ENCODE measurements around the gene RASSF3. TPM values are rescaled to one million over a fixed set of nuclear protein-coding genes. Genes with fewer than 3 reads are reported as not detected.
"Not testable (repeated sequence)": the region's sequence is repeated elsewhere in the genome, so short reads cannot be mapped to it uniquely, and the experiment has no call there.

The RASSF3 gene
- total and polyA plus RNA-seq, 2 experiments from 2014 or later: 4.8 to 23.6 TPM

- peaks cover 22% of the 10 kb centered on the region for H3K4me1 ChIP-seq (ENCODE audit: low read depth)
- TF ChIP-seq, protein P1, sequence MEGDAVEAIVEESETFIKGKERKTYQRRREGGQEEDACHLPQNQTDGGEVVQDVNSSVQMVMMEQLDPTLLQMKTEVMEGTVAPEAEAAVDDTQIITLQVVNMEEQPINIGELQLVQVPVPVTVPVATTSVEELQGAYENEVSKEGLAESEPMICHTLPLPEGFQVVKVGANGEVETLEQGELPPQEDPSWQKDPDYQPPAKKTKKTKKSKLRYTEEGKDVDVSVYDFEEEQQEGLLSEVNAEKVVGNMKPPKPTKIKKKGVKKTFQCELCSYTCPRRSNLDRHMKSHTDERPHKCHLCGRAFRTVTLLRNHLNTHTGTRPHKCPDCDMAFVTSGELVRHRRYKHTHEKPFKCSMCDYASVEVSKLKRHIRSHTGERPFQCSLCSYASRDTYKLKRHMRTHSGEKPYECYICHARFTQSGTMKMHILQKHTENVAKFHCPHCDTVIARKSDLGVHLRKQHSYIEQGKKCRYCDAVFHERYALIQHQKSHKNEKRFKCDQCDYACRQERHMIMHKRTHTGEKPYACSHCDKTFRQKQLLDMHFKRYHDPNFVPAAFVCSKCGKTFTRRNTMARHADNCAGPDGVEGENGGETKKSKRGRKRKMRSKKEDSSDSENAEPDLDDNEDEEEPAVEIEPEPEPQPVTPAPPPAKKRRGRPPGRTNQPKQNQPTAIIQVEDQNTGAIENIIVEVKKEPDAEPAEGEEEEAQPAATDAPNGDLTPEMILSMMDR (IDR thresholded peaks at IDR 0.05; ENCODE audit: low read depth, low read length): no peak
- no peak overlapping the region for H3K4me3 ChIP-seq
- H3K9me3 ChIP-seq (ENCODE audit: low read depth): no peaks in the 10 kb centered on the region
- no peaks in the 10 kb centered on the region for H3K27me3 ChIP-seq
- DNase-seq (ENCODE audit: low read depth in 1 of 2, low spot score in 1 of 2): no peak
- peak overlapping the region; percentile 73 for H3K27ac ChIP-seq
- H3K36me3 ChIP-seq: peaks cover 17% of the 10 kb centered on the region
Observed at GRCh38 chr12:64688715-64689114, 78.4 kb downstream of the RASSF3 start.

GRCh38 chr12:64690236-64690635, 79.9 kb downstream of the RASSF3 start:
- H3K36me3 ChIP-seq: peaks cover 12% of the 10 kb centered on the region
- not testable (repeated sequence) for H3K27ac ChIP-seq, H3K27me3 ChIP-seq

DNA sequence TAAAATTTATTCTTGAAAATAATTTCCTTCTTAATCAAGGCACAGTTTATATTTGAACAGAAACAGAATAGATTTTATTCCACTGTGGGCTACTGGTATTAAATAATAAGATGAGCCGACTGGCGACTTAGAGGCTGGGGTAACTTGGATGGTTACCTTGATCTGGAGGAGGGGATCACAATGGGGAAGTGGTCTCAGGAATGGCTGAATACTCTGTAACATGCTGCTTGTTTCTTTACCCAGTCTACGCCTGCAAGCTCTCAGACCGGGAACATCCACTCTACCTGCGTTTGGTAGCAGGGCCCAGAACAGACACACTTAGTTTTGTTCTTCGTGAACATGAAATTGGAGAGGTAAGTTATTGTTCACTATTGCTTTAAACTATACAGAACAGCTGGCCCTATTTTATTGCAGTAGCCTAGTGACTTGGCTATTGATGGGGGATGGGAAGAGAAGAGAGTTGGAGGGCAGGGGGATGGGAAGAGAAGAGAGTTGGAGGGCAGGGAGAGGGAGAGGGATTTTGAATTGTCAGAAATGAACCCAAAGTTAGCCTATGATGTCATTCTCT, 81.0 kb downstream of the RASSF3 start:
- Histone ChIP-seq H3K4me1 (ENCODE audit: low read depth) (peaks cover 26% of the 10 kb centered on the region), H3K9me3 (ENCODE audit: low read depth) (no peaks in the 10 kb centered on the region), H3K4me3 (no peak overlapping the region), H3K27ac (peak overlapping the region; percentile 63), H3K36me3 (peaks cover 10% of the 10 kb centered on the region), H3K27me3 (no peaks in the 10 kb centered on the region)
- no peak for DNase-seq (ENCODE audit: low read depth in 1 of 2, low spot score in 1 of 2)
- TF ChIP-seq, protein P1 (IDR thresholded peaks at IDR 0.05; ENCODE audit: low read depth, low read length): no peak

More at GRCh38 chr12:64690236-64690635, 79.9 kb downstream of the RASSF3 start:
- not testable (repeated sequence) for H3K4me3 ChIP-seq; DNase-seq (ENCODE audit: low read depth in 1 of 2, low spot score in 1 of 2); H3K9me3 ChIP-seq (ENCODE audit: low read depth)
- H3K4me1 ChIP-seq (ENCODE audit: low read depth): peaks cover 22% of the 10 kb centered on the region

GRCh38 chr12:64691795-64692583, 81.7 kb downstream of the RASSF3 start:
- TF ChIP-seq, protein P1 (IDR thresholded peaks at IDR 0.05; ENCODE audit: low read depth, low read length): no peak
- no peaks in the 10 kb centered on the region for H3K27me3 ChIP-seq
- peaks cover 4% of the 10 kb centered on the region for H3K36me3 ChIP-seq
- peak overlapping the region; percentile 63 for H3K27ac ChIP-seq
- H3K9me3 ChIP-seq (ENCODE audit: low read depth): no peaks in the 10 kb centered on the region
- no peak overlapping the region for H3K4me3 ChIP-seq
- no peak for DNase-seq (ENCODE audit: low read depth in 1 of 2, low spot score in 1 of 2)
- H3K4me1 ChIP-seq (ENCODE audit: low read depth): peaks cover 29% of the 10 kb centered on the region

DNA sequence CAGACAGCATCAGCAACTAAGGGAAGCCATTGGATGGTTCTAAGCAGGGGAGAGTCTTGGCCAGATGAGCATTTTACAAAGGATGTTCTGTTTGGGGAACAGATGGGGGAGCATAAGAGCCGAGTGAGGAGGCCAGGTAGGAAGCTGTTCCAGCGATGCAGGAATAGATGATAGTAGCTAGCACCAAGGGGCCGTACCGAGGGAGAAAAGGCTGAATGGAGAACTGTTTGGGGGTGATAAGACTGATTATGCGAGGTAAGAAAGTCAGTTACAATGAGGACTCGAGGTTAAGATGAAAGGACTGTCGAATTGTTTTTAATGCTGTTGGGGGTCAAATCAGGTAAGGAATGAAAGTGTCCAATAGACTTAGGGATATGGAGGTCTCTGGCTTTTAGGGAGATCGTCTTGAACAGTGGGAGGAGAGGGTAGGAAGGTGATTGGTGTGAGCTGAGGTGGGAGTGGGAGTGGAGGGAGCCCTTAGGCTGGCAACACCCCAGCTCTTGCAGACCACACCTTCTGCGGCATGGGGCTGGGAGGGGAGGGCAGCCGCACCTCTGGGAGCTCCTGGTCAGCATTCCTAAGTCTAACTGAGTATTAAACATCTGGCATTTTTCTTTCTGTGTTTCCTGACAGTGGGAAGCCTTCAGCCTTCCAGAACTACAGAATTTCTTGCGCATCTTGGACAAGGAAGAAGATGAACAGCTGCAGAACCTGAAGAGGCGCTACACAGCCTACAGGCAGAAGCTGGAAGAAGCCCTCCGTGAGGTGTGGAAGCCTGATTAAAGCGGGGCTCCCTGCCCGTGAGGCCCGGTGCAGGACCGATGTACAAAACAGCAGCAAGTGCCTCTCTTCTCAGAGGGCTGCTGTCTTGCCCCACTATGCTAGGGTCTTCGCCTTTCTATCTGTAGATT, 84.1 kb downstream of the RASSF3 start:
- Histone ChIP-seq H3K36me3 (no peaks in the 10 kb centered on the region), H3K27ac (peak overlapping the region; percentile 44), H3K4me3 (no peak overlapping the region), H3K4me1 (ENCODE audit: low read depth) (peaks cover 21% of the 10 kb centered on the region), H3K9me3 (ENCODE audit: low read depth) (no peaks in the 10 kb centered on the region), H3K27me3 (no peaks in the 10 kb centered on the region)
- TF ChIP-seq, protein P1 (IDR thresholded peaks at IDR 0.05; ENCODE audit: low read depth, low read length): no peak
- DNase-seq (ENCODE audit: low read depth in 1 of 2, low spot score in 1 of 2): no peak
